Measurements from ENCODE around the gene AJUBA. TPM values are rescaled to one million over a fixed set of nuclear protein-coding genes. Genes with fewer than 3 reads are reported as not detected.
"Not testable (repeated sequence)": the region's sequence is repeated elsewhere in the genome, so short reads cannot be mapped to it uniquely, and the experiment has no call there.

Gene AJUBA
- total RNA-seq, 2 donors from 2014 or later: 21.0 to 27.9 TPM

- Histone ChIP-seq H3K4me3 (no peak overlapping the region), H3K36me3 (no peaks in the 10 kb centered on the region), H3K4me1 (replicated peaks) (no peaks in the 10 kb centered on the region), H3K9me3 (no peaks in the 10 kb centered on the region), H3K27me3 (replicated peaks; ENCODE audit: insufficient read depth) (no peaks in the 10 kb centered on the region), H3K27ac (no peak overlapping the region)
- intact Hi-C loops (cut with DNase I): no loop called here
- no peak for DNase-seq (ENCODE audit: low spot score)
- 95% methylated on average over 6 of the region's 6 CpGs for WGBS
- TF ChIP-seq POLR2AphosphoS5 (IDR thresholded peaks at IDR 0.05): no peak
These were observed 20.2 kb downstream of the AJUBA start for GRCh38 chr14:22962061-22962676.

- no peaks in the 10 kb centered on the region for H3K36me3 ChIP-seq
- DNase-seq (ENCODE audit: low spot score): no peak
- no peaks in the 10 kb centered on the region for H3K4me1 ChIP-seq (replicated peaks)
- H3K27ac ChIP-seq: peak overlapping the region; percentile 95 to 96
- no peaks in the 10 kb centered on the region for H3K27me3 ChIP-seq (replicated peaks; ENCODE audit: insufficient read depth)
- intact Hi-C loops (cut with DNase I): no loop called here
- peak overlapping the region; percentile 59 to 60 for H3K4me3 ChIP-seq
- TF ChIP-seq CTCF (IDR thresholded peaks at IDR 0.05) (no peak), POLR2AphosphoS5 (IDR thresholded peaks at IDR 0.05) (peak; percentile 5)
- no peaks in the 10 kb centered on the region for H3K9me3 ChIP-seq
- 8% methylated on average over 19 of the region's 19 CpGs for WGBS
These were observed 26.4 kb downstream of the AJUBA start for GRCh38 chr14:22955702-22956569.

- Histone ChIP-seq H3K27ac (no peak overlapping the region), H3K36me3 (no peaks in the 10 kb centered on the region)
- intact Hi-C loops (cut with DNase I): no loop called here
These were observed 29.9 kb downstream of the AJUBA start for GRCh38 chr14:22952418-22952817.

GRCh38 chr14:22951795-22952194, 30.6 kb downstream of the AJUBA start:
- H3K27me3 ChIP-seq (replicated peaks; ENCODE audit: insufficient read depth); H3K27ac ChIP-seq; intact Hi-C loops (cut with DNase I); H3K4me1 ChIP-seq (replicated peaks); H3K9me3 ChIP-seq; H3K36me3 ChIP-seq; H3K4me3 ChIP-seq; DNase-seq (ENCODE audit: low spot score): not testable (repeated sequence)
- 91% methylated on average over 8 of the region's 8 CpGs for WGBS

More at GRCh38 chr14:22952418-22952817, 29.9 kb downstream of the AJUBA start:
- no peak for DNase-seq (ENCODE audit: low spot score)
- H3K4me1 ChIP-seq (replicated peaks): no peaks in the 10 kb centered on the region
- H3K9me3 ChIP-seq: no peaks in the 10 kb centered on the region
- no peaks in the 10 kb centered on the region for H3K27me3 ChIP-seq (replicated peaks; ENCODE audit: insufficient read depth)
- no peak for TF ChIP-seq POLR2AphosphoS5 (IDR thresholded peaks at IDR 0.05)
- no peak for TF ChIP-seq CTCF (IDR thresholded peaks at IDR 0.05)
- no peak for TF ChIP-seq POLR2A (IDR thresholded peaks at IDR 0.05)
- WGBS: 97% methylated on average over 1 of the region's 1 CpG
- H3K4me3 ChIP-seq: no peak overlapping the region

- no peaks in the 10 kb centered on the region for H3K4me1 ChIP-seq (replicated peaks)
- H3K4me3 ChIP-seq: no peak overlapping the region
- H3K36me3 ChIP-seq: no peaks in the 10 kb centered on the region
- TF ChIP-seq POLR2AphosphoS5 (IDR thresholded peaks at IDR 0.05) (no peak), CTCF (IDR thresholded peaks at IDR 0.05) (no peak), POLR2A (IDR thresholded peaks at IDR 0.05) (no peak)
- DNase-seq (ENCODE audit: low spot score): no peak
- WGBS: 96% methylated on average over 3 of the region's 3 CpGs
- H3K27ac ChIP-seq: no peak overlapping the region
- no peaks in the 10 kb centered on the region for H3K27me3 ChIP-seq (replicated peaks; ENCODE audit: insufficient read depth)
- intact Hi-C loops (cut with DNase I): no loop called here
- H3K9me3 ChIP-seq: no peaks in the 10 kb centered on the region
These were observed 36.7 kb downstream of the AJUBA start for GRCh38 chr14:22945642-22946041.

Measured in prostate gland (tissue), 2 donors.